Type B pancreatic cell (in vitro differentiated cells): ENCODE results near the gene SLC25A20. TPM values are rescaled to one million over a fixed set of nuclear protein-coding genes. Genes with fewer than 3 reads are reported as not detected.
"Not testable (repeated sequence)": the region's sequence is repeated elsewhere in the genome, so short reads cannot be mapped to it uniquely, and the experiment has no call there.

Source experiments
- DNase-seq: peaks from one replicate; pipeline ENCODE4 v3.0.0; 2021; ENCODE audit warnings: mixed read lengths; ENCODE audit not compliant: unreplicated experiment; ENCODE audit errors: extremely low spot score
- H3K27ac Mint-ChIP-seq: 2 replicates; pipeline ENCODE4 v1.8.0; 2021; ENCODE audit warnings: mild to moderate bottlenecking, mixed read lengths
- H3K27me3 Mint-ChIP-seq: 2 replicates; pipeline ENCODE4 v1.8.0; 2021; ENCODE audit warnings: mixed read lengths
- H3K36me3 Mint-ChIP-seq: 2 replicates; pipeline ENCODE4 v1.8.0; 2021; ENCODE audit warnings: mixed read lengths
- H3K4me1 Mint-ChIP-seq: one replicate; pipeline ENCODE4 v1.8.0; 2021; ENCODE audit warnings: mixed read lengths; ENCODE audit not compliant: unreplicated experiment
- H3K4me3 Mint-ChIP-seq: 2 replicates; pipeline ENCODE4 v1.8.0; 2021; ENCODE audit warnings: mild to moderate bottlenecking, mixed read lengths
- H3K9me3 Mint-ChIP-seq: 2 replicates; pipeline ENCODE4 v1.8.0; 2021; ENCODE audit warnings: mixed read lengths
- total RNA-seq: library from RNA; stranded (reverse); gene quantifications from 2 replicates; pipeline ENCODE4 v1.2.1, GENCODE V29; 2021; ENCODE audit warnings: low replicate concordance
- TF ChIP-seq, protein P1 (sequence below): fragments of 200-600 bp; sonication (generic); conservative IDR thresholded peaks from 2 replicates; pipeline ENCODE4 v1.5.0; 2021; ENCODE audit warnings: antibody characterized with exemption, mild to moderate bottlenecking

The SLC25A20 gene
- total RNA-seq, 1 donor from 2014 or later = 15.2 TPM

DNA sequence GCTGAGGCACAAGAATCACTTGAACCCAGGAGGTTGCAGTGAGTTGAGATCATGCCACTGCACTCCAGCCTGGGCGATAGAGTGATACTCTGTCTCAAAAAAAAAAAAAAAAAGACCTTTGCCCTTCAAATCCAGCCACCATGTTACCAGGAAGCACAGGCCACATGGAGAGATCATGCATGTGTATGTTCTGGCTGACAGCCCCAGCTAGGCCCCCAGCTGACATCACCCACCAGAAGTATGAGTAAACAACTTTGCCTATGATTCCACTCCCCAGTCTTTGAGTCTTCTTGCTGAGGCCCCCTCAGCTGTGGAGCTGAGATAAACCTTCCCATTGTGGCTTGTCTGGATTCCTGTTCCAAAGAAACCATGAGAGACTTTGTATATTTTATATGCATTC lies 16.6 kb upstream of the SLC25A20 start:
- no peaks in the 10 kb centered on the region for H3K27me3 Mint-ChIP-seq
- no peaks in the 10 kb centered on the region for H3K9me3 Mint-ChIP-seq
- TF ChIP-seq, protein P1, sequence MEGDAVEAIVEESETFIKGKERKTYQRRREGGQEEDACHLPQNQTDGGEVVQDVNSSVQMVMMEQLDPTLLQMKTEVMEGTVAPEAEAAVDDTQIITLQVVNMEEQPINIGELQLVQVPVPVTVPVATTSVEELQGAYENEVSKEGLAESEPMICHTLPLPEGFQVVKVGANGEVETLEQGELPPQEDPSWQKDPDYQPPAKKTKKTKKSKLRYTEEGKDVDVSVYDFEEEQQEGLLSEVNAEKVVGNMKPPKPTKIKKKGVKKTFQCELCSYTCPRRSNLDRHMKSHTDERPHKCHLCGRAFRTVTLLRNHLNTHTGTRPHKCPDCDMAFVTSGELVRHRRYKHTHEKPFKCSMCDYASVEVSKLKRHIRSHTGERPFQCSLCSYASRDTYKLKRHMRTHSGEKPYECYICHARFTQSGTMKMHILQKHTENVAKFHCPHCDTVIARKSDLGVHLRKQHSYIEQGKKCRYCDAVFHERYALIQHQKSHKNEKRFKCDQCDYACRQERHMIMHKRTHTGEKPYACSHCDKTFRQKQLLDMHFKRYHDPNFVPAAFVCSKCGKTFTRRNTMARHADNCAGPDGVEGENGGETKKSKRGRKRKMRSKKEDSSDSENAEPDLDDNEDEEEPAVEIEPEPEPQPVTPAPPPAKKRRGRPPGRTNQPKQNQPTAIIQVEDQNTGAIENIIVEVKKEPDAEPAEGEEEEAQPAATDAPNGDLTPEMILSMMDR = no peak
- H3K36me3 Mint-ChIP-seq = peaks cover 5% of the 10 kb centered on the region
- peak overlapping the region; percentile 78 for H3K27ac Mint-ChIP-seq
- H3K4me3 Mint-ChIP-seq = peak overlapping the region; percentile 35
- DNase-seq = no peak
- peaks cover 10% of the 10 kb centered on the region for H3K4me1 Mint-ChIP-seq

- H3K9me3 Mint-ChIP-seq, H3K27me3 Mint-ChIP-seq, H3K36me3 Mint-ChIP-seq, H3K4me1 Mint-ChIP-seq, H3K27ac Mint-ChIP-seq, DNase-seq, H3K4me3 Mint-ChIP-seq: not testable (repeated sequence)
Observed at GRCh38 chr3:48907026-48907425, 8.3 kb upstream of the SLC25A20 start.

DNA sequence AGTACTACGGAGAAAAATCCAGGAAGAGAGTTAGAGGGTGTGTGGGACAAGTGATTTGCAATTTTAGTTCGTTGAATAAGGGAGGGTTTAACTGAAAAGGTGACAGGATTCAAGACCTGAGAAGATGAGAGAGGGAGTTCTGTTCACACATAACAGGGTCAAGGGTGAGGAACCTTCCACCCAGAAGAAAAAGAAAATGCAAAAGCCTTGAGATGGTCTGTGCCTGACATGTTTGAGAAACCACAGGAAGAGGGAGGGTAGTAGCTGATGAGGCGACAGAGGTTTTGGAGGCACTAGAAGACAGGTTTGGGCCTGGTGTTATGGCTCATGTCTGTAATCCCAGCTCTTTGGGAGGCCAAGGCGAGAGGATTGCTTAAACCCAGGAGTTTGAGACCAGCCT lies 591 bp upstream of the SLC25A20 start:
- TF ChIP-seq, protein P1 = no peak
- DNase-seq = no peak
- H3K36me3 Mint-ChIP-seq = no peaks in the 10 kb centered on the region
- peak overlapping the region; percentile 91 for H3K4me3 Mint-ChIP-seq
- H3K27me3 Mint-ChIP-seq = no peaks in the 10 kb centered on the region
- peak overlapping the region; percentile 72 for H3K27ac Mint-ChIP-seq
- H3K9me3 Mint-ChIP-seq = no peaks in the 10 kb centered on the region
- H3K4me1 Mint-ChIP-seq = peaks cover 19% of the 10 kb centered on the region

DNA sequence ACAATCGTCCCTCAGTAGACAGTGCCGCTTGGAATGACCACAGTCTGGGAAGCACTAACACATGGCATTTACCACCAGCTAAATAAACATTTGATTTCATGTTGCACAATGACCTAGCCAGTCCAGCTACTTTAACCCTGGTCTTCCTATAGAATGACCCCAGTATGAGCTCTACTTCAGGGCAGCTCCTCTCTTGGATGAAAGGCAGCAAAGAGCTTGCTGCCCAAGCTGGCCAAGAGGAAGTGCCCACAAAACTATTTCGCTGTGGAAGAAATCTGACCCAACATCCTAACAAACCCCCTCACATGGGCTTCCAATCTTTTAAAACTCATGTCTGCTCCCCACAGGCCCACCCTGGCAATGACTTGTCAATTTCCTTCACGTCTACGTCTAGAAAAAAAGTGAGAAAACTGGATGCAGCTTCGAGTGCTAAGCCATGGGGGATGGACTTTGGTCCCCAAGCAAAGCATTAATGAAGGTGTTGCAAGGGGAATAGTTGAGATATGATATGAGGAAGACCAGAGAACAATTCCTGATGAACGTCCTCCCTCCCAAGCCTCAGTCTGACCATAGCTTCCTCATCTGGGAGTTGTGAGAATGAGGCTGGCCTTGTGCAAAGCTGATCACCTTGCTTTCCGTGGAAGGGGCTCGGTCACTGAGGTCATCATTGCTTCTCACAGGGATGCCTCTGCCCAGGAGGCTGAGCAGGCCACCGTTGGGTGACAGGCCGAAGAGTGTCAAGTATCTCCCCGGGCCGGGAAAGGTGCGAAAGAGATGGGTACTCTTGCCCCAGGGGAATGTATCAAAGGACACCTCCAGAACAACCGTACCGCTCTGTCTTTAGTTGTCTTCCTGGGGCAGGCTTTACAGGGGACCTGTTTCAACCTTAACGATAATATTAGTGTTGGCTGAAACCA lies 964 bp downstream of the SLC25A20 start:
- TF ChIP-seq, protein P1 = no peak
- no peaks in the 10 kb centered on the region for H3K27me3 Mint-ChIP-seq
- no peak for DNase-seq
- peak overlapping the region; percentile 76 for H3K27ac Mint-ChIP-seq
- no peaks in the 10 kb centered on the region for H3K9me3 Mint-ChIP-seq
- H3K36me3 Mint-ChIP-seq = no peaks in the 10 kb centered on the region
- peaks cover 19% of the 10 kb centered on the region for H3K4me1 Mint-ChIP-seq
- peak overlapping the region; percentile 91 for H3K4me3 Mint-ChIP-seq

- Mint-ChIP-seq H3K4me1 (peaks cover 19% of the 10 kb centered on the region), H3K27me3 (no peaks in the 10 kb centered on the region), H3K9me3 (no peaks in the 10 kb centered on the region), H3K4me3 (peak overlapping the region; percentile 91), H3K36me3 (no peaks in the 10 kb centered on the region), H3K27ac (peak overlapping the region; percentile 48)
- no peak for DNase-seq
- TF ChIP-seq, protein P1 = no peak
Observed at GRCh38 chr3:48896936-48897335, 1.7 kb downstream of the SLC25A20 start.

- H3K4me1 Mint-ChIP-seq = peaks cover 19% of the 10 kb centered on the region
- DNase-seq = no peak
- TF ChIP-seq, protein P1 = no peak
- H3K27me3 Mint-ChIP-seq = no peaks in the 10 kb centered on the region
- no peak overlapping the region for H3K27ac Mint-ChIP-seq
- H3K36me3 Mint-ChIP-seq = no peaks in the 10 kb centered on the region
- H3K9me3 Mint-ChIP-seq = no peaks in the 10 kb centered on the region
- no peak overlapping the region for H3K4me3 Mint-ChIP-seq
Observed at GRCh38 chr3:48894516-48894915, 4.2 kb downstream of the SLC25A20 start.
